ENCODE results near the gene MACROD2. TPM values are rescaled to one million over a fixed set of nuclear protein-coding genes. Genes with fewer than 3 reads are reported as not detected.

MACROD2 gene
- total RNA-seq, 1 experiment from 2014 or later = 1.6 TPM

- Mint-ChIP-seq H3K9me3 (no peaks in the 10 kb centered on the region), H3K27me3 (ENCODE audit: low read depth) (no peaks in the 10 kb centered on the region), H3K4me1 (peaks cover 14 to 18% of the 10 kb centered on the region in 2 experiments; a peak in 3 of 4 replicates), H3K36me3 (ENCODE audit: insufficient read depth in 1 of 3, low read depth in 3 of 3) (no peaks in the 10 kb centered on the region), H3K4me3 (no peak overlapping the region), H3K27ac (no peak overlapping the region)
- no peak overlapping the region for H3K4ac ChIP-seq (ENCODE audit: low read depth, low read length)
- no peak overlapping the region for H4K5ac ChIP-seq (ENCODE audit: insufficient read length, low read depth, low read length)
- H3K4me2 ChIP-seq (ENCODE audit: insufficient read depth, insufficient read length, low read length) = no peak overlapping the region
- H2BK20ac ChIP-seq (ENCODE audit: low read depth, low read length, poor library complexity, severe bottlenecking) = no peak overlapping the region
- H3K4me1 ChIP-seq (ENCODE audit: insufficient read depth, low read length) = peaks cover 2% of the 10 kb centered on the region; the same call in 1 of the 2 replicates
- H3K79me2 ChIP-seq (ENCODE audit: insufficient read depth, low read length) = no peaks in the 10 kb centered on the region
- H3K23me2 ChIP-seq (ENCODE audit: insufficient read length, low read depth, low read length, poor library complexity, severe bottlenecking) = no peaks in the 10 kb centered on the region
- H2BK120ac ChIP-seq (ENCODE audit: low read depth, low read length, poor library complexity, severe bottlenecking) = no peak overlapping the region
- no peak overlapping the region for H3T11ph ChIP-seq (ENCODE audit: low read length)
- H2BK5ac ChIP-seq (ENCODE audit: insufficient read length, low read length) = no peak overlapping the region
- no peak overlapping the region for H2BK12ac ChIP-seq (ENCODE audit: insufficient read length, low read depth, low read length)
- H2BK15ac ChIP-seq (ENCODE audit: low read depth, low read length) = no peak overlapping the region
- H3K18ac ChIP-seq (ENCODE audit: insufficient read length, low read depth, low read length) = no peak overlapping the region
- no CpG with 5 or more reads among the region's 3 CpGs for WGBS (ENCODE audit: extremely low coverage, insufficient read length, low lambda C conversion rate)
- H4K8ac ChIP-seq (replicated peaks; ENCODE audit: insufficient read length, low read depth, low read length) = no peak overlapping the region
- H4K20me1 ChIP-seq (ENCODE audit: control insufficient read depth, insufficient read depth, insufficient read length) = no peaks in the 10 kb centered on the region
- DNase-seq = no peak
- no peaks in the 10 kb centered on the region for H3K9me3 ChIP-seq (ENCODE audit: control insufficient read depth, low read depth, low read length)
- no peak overlapping the region for H3K27ac ChIP-seq (ENCODE audit: insufficient read length, low read depth, low read length)
- no peak overlapping the region for H2AK5ac ChIP-seq (ENCODE audit: insufficient read length, low read length)
- no peaks in the 10 kb centered on the region for H3K79me1 ChIP-seq (ENCODE audit: insufficient read depth, low read depth, low read length, poor library complexity, severe bottlenecking)
- no peak overlapping the region for H2AFZ ChIP-seq (ENCODE audit: low read length)
- H4K91ac ChIP-seq (ENCODE audit: insufficient read length, low read depth, low read length) = no peak overlapping the region
- no peak overlapping the region for H3K14ac ChIP-seq (ENCODE audit: insufficient read depth, low read length)
- H3K23ac ChIP-seq (ENCODE audit: insufficient read length, low read depth, low read length) = no peak overlapping the region
- no peaks in the 10 kb centered on the region for H3K27me3 ChIP-seq (ENCODE audit: insufficient read depth, low read length)
- TF ChIP-seq CTCF (conservative IDR thresholded peaks at IDR 0.05) = 0 out of 3 replicates have a peak, but pooled peaks have one; percentile 14
- no peak overlapping the region for H3K56ac ChIP-seq (ENCODE audit: insufficient read length, low read depth, low read length)
- H3K9ac ChIP-seq (ENCODE audit: extremely low read depth, insufficient read length, low read length) = no peak overlapping the region
Measured at GRCh38 chr20:15918631-15919030, 1923.3 kb downstream of the MACROD2 start.

Measured in H9 (cell line).